Activated effector memory CD4-positive, alpha-beta T cell treated with Interleukin-2 at 50 U/mL for 16 hours (primary cell): ENCODE data around the gene CD81.
A peak's percentile ranks its signal among the peaks of the same experiment; 100 is the strongest.

Source experiments
- DNase-seq: peaks from one replicate; pipeline ENCODE4 v3.0.0-alpha.2; 2020

Gene CD81

GRCh38 chr11:2392241-2392959 is 15.3 kb downstream of the CD81 start:
- no peak for DNase-seq

GRCh38 chr11:2393111-2393868 is 16.2 kb downstream of the CD81 start:
- DNase-seq: no peak

GRCh38 chr11:2393941-2394817 is 17.1 kb downstream of the CD81 start:
- no peak for DNase-seq

- no peak for DNase-seq
These were observed 17.7 kb downstream of the CD81 start for GRCh38 chr11:2394818-2395105.

GRCh38 chr11:2395211-2395730 is 18.2 kb downstream of the CD81 start:
- no peak for DNase-seq

- no peak for DNase-seq
These were observed 18.7 kb downstream of the CD81 start for GRCh38 chr11:2395856-2396255.

- no peak for DNase-seq
These were observed 19.4 kb downstream of the CD81 start for GRCh38 chr11:2396471-2396870.

- no peak for DNase-seq
These were observed 19.9 kb downstream of the CD81 start for GRCh38 chr11:2397005-2397404.

- DNase-seq: no peak
These were observed 21.7 kb downstream of the CD81 start for GRCh38 chr11:2398664-2399355.

- no peak for DNase-seq
These were observed 22.5 kb downstream of the CD81 start for GRCh38 chr11:2399488-2400068.

GRCh38 chr11:2400069-2400761 is 23.1 kb downstream of the CD81 start, which contains the start of gene TSSC4:
TSSC4 (plus strand) TSS chr11:2400750; CDS start chr11:2402634, 1,884 bp downstream.
- DNase-seq: peak; percentile 100

GRCh38 chr11:2400762-2401435 is 23.8 kb downstream of the CD81 start:
- no peak for DNase-seq

- no peak for DNase-seq
These were observed 24.4 kb downstream of the CD81 start for GRCh38 chr11:2401436-2401984.

GRCh38 chr11:2402106-2402505 is 25.0 kb downstream of the CD81 start:
- no peak for DNase-seq

GRCh38 chr11:2402890-2403645 is 26.0 kb downstream of the CD81 start:
- DNase-seq: no peak

- no peak for DNase-seq
These were observed 27.7 kb downstream of the CD81 start for GRCh38 chr11:2404735-2405196.

- no peak for DNase-seq
These were observed 29.3 kb downstream of the CD81 start for GRCh38 chr11:2406451-2406850.

GRCh38 chr11:2406878-2407410 is 29.8 kb downstream of the CD81 start:
- no peak for DNase-seq

- no peak for DNase-seq
These were observed 31.6 kb downstream of the CD81 start for GRCh38 chr11:2408671-2409070.

- no peak for DNase-seq
These were observed 32.0 kb downstream of the CD81 start for GRCh38 chr11:2409126-2409525.
